Suppressor macrophage (primary cell): ENCODE measurements around the gene ZC3H10.
"Not testable (repeated sequence)": the region's sequence is repeated elsewhere in the genome, so short reads cannot be mapped to it uniquely, and the experiment has no call there.

Experiments used
- DNase-seq, 4 experiments: peaks; one replicate each; pipeline ENCODE4 v3.0.0-alpha.2; 2020 to 2022
- total RNA-seq, 17 experiments: gene quantifications; one replicate each; lab custom pipeline; 2026; ENCODE audit warnings: mixed read lengths in 6 of 17, inconsistent platforms in 3 of 17; lab: John Stamatoyannopoulos, UW

Gene ZC3H10
- total RNA-seq: 2.0 to 23.0 (median 12.5) reads per million in 17 experiments

DNA sequence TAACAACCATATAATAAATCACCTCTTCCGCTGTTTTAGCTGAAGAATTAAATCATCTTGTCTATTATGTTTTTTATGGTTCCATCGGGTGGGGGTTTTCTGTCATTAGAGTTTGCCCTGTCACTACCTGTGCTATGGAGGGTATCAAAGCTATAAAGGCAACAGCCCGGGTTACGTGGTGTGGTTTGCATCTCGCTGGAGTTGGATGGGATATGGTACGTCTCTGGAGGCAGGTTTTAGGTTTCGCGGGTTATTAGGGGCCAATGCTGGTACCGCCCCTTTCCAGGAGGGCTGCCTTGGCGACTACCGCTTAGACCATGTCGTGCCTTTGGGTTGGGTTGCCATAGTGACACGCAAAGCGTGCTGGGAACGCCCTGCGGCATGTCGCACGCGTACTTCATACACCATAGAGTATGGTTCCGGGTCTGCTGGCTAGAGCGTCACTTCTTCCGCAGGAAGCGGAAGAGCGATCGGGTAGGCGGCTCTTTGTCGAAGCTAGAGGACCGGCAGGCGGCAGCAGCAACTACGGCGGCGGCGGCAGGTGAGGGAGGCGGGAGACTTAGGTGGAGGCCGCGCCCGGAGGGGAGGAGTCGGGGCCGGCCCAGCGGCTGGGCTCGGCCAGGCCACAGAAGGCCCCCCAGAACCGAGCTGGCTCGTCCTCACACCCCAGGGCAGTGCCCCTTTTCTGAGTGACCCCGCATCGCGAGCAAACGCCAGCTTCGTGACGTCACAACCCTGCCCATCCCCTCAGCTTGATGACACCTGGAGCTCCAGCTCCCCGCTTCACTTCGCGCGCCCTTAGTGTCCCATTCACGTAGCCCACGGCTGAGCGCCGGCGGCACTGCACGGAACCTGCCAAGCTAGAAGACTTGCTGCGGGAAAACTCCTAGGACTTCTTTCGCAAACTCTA, at the start of gene ZC3H10:
Gene ZC3H10 (plus strand): TSS at position 489 of the 910 bp plus-strand sequence. CDS start 2,297 bp downstream, outside the sequence.
- peak; percentile 98 to 100 (median 98) for DNase-seq

GRCh38 chr12:56071648-56072047, 46.4 kb upstream of the ZC3H10 start:
- DNase-seq: no peak

DNA sequence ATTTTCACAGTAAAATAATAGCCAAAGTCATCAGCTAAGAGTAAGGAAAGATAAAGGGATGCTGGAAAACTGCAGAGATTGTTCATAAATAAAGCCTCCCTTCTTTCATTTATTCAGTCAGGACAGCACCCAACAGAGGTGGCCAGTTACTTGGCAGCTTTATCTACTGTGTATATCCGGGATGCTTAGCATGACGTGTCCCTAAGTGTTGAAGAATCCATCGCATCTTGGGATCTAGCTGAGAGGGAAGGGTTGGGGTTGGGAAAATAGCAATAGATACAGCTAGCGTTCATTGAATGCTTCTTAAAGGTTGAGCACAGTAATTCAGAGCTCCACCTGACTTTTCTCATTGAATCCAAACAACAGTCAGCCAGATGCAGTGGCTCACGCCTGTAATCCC, 43.7 kb upstream of the ZC3H10 start:
- DNase-seq: no peak

- not testable (repeated sequence) for DNase-seq
Observed at GRCh38 chr12:56077966-56078365, 40.1 kb upstream of the ZC3H10 start.

DNA sequence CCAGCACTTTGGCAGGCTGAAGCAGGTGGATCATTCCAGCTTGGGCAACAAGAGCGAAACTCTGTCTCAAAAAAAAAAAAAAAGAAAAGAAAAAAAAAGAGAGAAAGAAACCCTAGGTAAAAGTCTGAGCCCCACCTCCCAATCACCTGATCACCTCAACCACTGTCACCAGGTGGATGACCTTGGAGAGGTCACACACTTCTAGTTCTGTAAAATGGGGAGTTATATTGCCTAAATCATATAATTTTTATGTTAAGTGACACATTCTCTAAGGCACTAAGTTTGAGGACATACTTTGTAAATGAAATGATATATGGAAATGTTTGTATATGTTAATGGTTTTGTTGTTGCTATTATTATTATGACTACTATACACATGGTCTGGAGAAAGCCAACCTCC, 39.6 kb upstream of the ZC3H10 start:
- DNase-seq: no peak

DNA sequence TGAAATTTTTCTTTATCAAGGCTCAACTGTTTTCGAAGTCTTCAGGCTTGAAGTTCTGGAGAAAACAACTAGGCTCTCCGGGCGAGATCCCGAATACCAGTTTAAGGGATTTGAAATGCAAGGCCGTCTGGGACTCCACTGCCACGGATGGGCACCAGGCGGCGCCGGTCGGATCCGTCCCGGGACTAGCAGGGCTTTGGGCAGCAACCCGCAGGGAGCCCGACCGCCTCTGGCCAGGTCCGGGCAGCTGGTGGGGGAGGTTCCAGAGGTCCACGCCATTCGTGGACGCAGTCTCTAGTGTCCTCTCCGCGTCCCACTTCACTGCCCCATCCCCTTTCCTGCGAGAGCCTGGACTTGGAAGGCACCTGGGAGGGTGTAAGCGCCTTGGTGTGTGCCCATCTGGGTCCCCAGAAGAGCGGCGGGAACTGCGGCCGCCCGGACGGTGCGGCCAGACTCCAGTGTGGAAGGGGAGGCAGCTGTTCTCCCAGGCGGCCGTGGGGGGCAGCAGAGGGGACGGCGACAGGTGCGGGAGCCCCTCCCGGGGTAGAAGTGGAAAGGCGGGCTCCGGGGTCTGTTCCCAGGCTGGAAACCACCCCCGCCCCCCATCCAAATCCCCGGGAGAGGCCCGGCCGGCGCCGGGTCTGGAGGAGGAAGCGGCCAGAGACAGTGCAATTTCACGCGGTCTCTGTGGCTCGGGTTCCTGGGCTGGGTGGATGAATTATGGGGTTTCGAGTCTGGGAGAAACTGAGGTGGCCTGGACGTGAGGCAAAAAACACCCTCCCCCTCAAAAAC, 38.9 kb upstream of the ZC3H10 start:
- DNase-seq: peak; percentile 83 to 93 (median 88)

GRCh38 chr12:56079723-56080555, 38.1 kb upstream of the ZC3H10 start, which contains the start of gene ERBB3:
Gene ERBB3, plus strand, starts transcription at chr12:56080165. Its CDS starts 136 bp downstream, at chr12:56080301.
- DNase-seq: peak; percentile 65 to 83 (median 69)

GRCh38 chr12:56080556-56081138, 37.4 kb upstream of the ZC3H10 start:
- no peak for DNase-seq

DNA sequence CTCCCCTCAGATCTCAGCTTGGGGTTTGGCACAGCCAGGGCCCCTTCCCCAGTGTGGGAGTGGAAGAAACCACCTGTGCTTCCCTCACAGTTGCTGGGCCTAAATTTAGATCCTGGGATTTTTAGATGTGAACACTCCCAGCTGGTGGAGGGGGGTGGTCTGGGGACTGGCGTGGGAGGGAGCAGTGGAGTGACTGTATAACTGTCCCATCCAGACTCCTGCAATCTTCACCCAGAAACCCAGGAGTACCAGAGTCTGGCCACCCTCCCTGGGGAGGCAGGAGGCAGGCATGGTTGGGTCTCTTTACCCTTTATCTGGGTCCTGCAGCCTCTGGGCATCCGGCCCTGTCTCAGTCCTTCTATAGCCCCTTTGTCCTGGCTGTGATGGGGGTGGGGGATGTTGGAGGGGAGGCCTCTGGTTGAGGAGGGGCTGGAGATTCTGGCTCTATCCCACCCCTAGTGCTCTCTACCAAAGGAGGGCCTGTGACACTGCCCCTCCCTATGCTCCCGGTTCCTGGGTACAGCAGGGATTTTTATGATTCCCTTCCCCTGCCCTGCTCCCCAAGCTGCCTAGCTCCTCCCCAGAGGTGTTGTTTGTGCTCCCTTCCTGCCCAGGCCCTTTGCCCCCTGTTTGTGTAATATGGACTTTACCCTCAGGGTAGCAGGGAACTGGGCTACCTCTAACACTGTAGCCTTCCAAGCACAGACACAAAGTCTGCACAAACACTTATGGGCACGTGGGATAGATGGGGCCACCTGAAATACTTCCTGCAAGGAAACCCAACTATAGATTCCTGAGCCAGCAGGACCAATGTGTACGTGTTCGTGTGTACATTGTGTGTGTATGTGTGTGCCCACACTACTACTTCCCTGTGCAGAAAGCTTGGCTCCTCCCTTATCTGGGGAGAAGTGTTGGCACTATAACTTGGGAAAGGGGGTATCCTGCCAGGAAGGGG, 36.4 kb upstream of the ZC3H10 start:
- no peak for DNase-seq

GRCh38 chr12:56082382-56082781, 35.7 kb upstream of the ZC3H10 start:
- DNase-seq: no peak

DNA sequence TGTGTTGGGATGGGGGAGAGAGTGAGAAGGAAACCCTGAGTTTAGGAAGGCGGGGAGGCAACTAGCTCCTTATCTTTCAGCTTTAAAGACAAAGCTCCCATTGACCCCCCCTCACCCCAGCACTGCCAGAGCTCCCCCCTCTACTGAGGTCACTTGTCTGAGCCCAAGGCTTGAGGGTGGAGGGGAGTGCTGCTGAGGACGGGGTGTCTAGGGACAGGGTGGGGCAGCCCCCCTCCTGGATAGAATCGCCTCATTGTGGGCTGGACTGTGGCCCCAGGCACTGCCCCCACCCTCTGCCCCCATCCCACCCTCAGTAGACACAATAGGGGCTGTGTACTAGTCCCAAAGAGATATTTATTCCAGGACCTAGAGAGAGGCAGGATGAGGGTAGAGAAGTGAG, 35.1 kb upstream of the ZC3H10 start:
- no peak for DNase-seq

GRCh38 chr12:56084958-56085543, 33.0 kb upstream of the ZC3H10 start:
- DNase-seq: peak; percentile 45 to 76 (median 58)

DNA sequence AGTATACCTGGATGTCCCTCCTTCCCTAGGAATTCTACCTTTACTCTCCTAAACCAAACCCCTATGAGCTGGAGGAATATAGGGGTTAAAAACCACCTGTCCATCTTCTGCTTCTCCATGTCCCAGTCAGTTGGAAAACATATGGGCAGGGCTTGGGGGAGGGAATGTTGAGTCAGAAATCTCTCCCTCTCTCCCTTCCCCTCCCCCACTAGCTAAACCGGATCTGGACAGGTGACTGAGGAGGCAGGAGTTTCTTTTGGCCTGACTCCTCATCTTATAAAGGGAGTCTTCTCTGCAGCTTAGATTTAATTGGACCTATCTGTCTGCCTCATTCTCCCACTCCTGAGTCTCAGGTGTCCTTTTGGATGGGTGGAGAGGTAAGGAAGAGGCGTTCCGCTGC, 32.0 kb upstream of the ZC3H10 start:
- no peak for DNase-seq

DNA sequence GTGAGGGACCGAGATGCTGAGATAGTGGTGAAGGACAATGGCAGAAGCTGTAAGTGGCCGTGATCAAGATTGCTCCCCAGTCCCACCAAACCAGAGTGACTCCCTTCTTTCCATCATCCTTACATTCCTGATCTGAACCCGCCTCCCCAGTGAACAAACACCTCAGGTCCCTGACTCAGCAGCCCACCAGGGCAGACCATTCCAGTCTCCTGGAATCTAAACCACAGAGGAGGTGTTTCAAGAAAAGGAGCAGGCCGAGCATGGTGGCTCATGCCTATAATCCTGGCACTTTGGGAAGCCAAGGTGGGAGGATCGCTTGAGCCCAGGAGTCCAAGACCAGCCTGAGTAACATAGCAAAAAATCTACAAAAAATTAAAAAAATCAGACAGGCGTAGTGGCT, 31.5 kb upstream of the ZC3H10 start:
- no peak for DNase-seq

DNA sequence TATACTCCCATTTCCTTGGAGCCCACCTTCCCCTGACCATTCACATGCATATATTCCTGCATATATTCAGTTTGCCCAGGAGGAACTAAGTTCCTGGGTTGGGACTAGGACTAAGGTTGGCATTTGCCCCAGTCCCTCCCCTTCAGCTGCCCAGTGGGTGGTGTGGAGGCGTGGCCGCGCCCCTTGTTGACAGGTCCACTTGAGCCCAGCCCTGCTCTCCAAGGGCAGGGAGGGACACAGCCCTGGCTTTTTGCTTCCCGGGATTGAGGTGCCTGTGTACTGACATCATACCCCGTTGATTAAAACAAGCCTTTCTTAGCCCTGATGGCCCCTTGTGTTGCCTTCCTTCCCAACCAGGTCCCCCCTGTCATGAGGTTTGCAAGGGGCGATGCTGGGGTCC, 30.8 kb upstream of the ZC3H10 start:
- peak; percentile 52 to 82 (median 68) for DNase-seq

DNA sequence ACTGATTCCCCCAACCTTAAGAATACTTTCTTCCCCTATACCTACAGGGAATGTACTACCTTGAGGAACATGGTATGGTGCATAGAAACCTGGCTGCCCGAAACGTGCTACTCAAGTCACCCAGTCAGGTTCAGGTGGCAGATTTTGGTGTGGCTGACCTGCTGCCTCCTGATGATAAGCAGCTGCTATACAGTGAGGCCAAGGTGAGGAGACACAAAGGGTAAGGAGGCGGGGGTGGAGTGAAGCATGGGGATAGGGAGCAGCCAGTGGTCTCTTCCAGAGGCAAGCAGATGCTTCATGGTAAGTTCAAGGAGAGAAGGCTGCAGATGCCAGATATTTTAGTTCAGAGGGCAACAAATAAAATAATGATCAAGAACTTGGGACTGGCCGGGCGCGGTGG, 20.3 kb upstream of the ZC3H10 start:
- DNase-seq: no peak

DNA sequence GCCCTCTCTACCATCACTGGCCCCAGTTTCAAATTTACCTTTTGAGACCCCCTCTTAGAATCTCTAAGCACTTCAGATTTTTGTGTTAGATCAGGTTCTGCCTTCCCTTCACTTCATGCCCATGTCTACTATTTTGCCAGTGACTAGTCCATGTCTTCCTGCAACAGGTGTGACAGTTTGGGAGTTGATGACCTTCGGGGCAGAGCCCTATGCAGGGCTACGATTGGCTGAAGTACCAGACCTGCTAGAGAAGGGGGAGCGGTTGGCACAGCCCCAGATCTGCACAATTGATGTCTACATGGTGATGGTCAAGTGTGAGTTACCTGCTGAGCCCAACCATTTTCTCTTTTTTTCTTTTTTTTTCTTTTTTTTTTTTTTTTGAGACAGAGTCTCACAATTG, 19.5 kb upstream of the ZC3H10 start:
- DNase-seq: no peak

- DNase-seq: no peak
Observed at GRCh38 chr12:56099787-56100186, 18.3 kb upstream of the ZC3H10 start.

GRCh38 chr12:56101045-56101444, 17.0 kb upstream of the ZC3H10 start:
- DNase-seq: no peak

DNA sequence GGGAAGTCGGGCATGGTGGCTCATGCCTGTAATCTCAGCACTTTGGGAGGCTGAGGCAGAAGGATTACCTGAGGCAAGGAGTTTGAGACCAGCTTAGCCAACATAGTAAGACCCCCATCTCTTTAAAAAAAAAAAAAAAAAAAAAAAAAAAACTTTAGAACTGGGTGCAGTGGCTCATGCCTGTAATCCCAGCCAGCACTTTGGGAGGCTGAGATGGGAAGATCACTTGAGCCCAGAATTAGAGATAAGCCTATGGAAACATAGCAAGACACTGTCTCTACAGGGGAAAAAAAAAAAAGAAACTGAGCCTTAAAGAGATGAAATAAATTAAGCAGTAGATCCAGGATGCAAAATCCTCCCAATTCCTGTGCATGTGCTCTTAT, 15.4 kb upstream of the ZC3H10 start:
- DNase-seq: no peak
